ENCODE results near the gene MTHFD2L.

The MTHFD2L gene

DNA sequence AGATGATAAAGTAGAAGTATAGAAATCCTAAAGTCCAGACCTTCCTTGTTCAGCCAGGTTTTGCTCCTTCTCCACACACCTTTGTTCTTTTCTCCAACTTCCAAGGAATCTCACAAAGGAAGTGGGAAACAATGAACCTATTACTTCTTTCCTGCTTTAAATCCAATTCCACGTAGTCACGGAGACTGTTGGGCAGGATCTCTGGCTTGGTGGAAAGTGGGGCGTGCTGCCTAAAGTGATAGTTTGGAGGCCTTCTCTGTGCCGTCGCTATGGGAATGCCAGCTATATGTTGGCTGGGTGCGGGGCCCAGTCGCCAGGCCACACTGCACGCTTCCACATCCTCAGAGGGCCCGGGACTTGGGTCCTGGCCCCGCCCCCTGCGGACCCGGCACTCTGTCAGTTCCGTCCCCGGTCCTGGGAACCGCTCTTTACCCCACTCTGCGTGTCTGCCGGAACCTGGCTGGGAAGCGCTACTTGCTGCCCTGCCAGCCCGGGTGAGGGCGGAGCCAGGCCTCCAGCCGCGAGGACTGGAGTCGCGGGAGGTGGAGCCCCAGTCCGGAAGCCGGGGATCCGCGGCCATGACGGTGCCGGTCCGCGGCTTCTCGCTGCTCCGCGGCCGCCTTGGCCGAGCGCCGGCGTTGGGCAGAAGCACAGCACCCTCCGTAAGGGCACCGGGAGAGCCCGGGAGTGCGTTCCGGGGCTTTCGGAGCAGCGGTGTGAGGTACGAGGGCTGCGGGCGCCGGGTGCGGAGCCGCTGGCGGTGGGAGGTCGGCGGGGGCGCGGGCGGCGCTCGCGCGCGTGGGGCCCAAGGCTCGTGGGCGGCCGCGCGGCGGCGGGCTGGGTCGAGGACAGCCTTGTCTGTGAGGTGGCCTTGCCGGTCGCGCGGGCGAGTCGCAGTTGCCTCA is at the start of gene MTHFD2L:
Gene MTHFD2L, plus strand, starts transcription at position 558 of the 905 bp plus-strand sequence. Its CDS starts 21 bp downstream, at position 579.
- TF ChIP-seq, protein P1, sequence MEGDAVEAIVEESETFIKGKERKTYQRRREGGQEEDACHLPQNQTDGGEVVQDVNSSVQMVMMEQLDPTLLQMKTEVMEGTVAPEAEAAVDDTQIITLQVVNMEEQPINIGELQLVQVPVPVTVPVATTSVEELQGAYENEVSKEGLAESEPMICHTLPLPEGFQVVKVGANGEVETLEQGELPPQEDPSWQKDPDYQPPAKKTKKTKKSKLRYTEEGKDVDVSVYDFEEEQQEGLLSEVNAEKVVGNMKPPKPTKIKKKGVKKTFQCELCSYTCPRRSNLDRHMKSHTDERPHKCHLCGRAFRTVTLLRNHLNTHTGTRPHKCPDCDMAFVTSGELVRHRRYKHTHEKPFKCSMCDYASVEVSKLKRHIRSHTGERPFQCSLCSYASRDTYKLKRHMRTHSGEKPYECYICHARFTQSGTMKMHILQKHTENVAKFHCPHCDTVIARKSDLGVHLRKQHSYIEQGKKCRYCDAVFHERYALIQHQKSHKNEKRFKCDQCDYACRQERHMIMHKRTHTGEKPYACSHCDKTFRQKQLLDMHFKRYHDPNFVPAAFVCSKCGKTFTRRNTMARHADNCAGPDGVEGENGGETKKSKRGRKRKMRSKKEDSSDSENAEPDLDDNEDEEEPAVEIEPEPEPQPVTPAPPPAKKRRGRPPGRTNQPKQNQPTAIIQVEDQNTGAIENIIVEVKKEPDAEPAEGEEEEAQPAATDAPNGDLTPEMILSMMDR (IDR thresholded peaks at IDR 0.05; ENCODE audit: control insufficient read depth, insufficient read depth, low read depth, low read length, missing control alignments) = no peak
- peak within 1 kb of the TSS; percentile 52 for H3K4me3 ChIP-seq (ENCODE audit: control insufficient read depth, low read depth, low read length)
- peak; percentile 77 for DNase-seq (ENCODE audit: low read depth)

- H3K4me3 ChIP-seq (ENCODE audit: control insufficient read depth, low read depth, low read length) = no peak overlapping the region
- no peak for DNase-seq (ENCODE audit: low read depth)
- TF ChIP-seq, protein P1 (IDR thresholded peaks at IDR 0.05; ENCODE audit: control insufficient read depth, insufficient read depth, low read depth, low read length, missing control alignments) = no peak
Measured at GRCh38 chr4:74108457-74109115, 49.3 kb upstream of the MTHFD2L start.

- H3K4me3 ChIP-seq (ENCODE audit: control insufficient read depth, low read depth, low read length) = no peak overlapping the region
- TF ChIP-seq, protein P1 (IDR thresholded peaks at IDR 0.05; ENCODE audit: control insufficient read depth, insufficient read depth, low read depth, low read length, missing control alignments) = no peak
- DNase-seq (ENCODE audit: low read depth) = peak; percentile 94
Measured at GRCh38 chr4:74109116-74109869, 48.6 kb upstream of the MTHFD2L start.

GRCh38 chr4:74109870-74110605 is 47.9 kb upstream of the MTHFD2L start:
- TF ChIP-seq, protein P1 (IDR thresholded peaks at IDR 0.05; ENCODE audit: control insufficient read depth, insufficient read depth, low read depth, low read length, missing control alignments) = no peak
- no peak overlapping the region for H3K4me3 ChIP-seq (ENCODE audit: control insufficient read depth, low read depth, low read length)
- DNase-seq (ENCODE audit: low read depth) = peak; percentile 86

DNA sequence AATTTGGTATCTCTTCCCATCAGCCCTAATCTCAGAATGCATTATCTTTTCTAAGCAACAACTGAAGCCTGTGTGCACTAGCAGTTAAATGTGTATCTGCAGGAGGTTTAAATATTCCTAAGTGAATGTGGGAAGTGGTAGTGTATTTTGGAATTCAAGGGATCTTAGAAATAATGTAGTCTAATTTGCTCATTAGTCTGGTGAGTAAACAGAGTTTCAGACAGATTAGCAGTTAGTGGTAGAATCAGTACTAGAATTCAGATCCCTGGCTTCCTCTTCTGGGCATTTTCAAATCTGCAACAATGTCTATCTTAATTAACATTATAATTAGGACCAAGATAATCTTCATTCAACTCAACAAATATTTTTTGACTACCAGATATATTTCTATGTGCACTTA is 47.2 kb upstream of the MTHFD2L start:
- TF ChIP-seq, protein P1 (IDR thresholded peaks at IDR 0.05; ENCODE audit: control insufficient read depth, insufficient read depth, low read depth, low read length, missing control alignments) = no peak
- no peak overlapping the region for H3K4me3 ChIP-seq (ENCODE audit: control insufficient read depth, low read depth, low read length)
- no peak for DNase-seq (ENCODE audit: low read depth)

All from AG09309 (cell line).